H1 (cell line): ENCODE data around the gene SHOC1. TPM values are rescaled to one million over a fixed set of nuclear protein-coding genes. Genes with fewer than 3 reads are reported as not detected.

ENCODE experiments used
- CTCF ChIA-PET: fragments of 300-600 bp; sonication (Branson Sonifier 250); formaldehyde crosslinking; loops from one replicate; lab custom pipeline; 2021; ENCODE audit not compliant: partially characterized antibody; lab: Charles Lee
- POLR2A ChIA-PET: fragments of 300-600 bp; sonication (Branson Sonifier 250); formaldehyde crosslinking; loops from one replicate; lab custom pipeline; 2021; ENCODE audit warnings: inconsistent platforms; ENCODE audit not compliant: partially characterized antibody; lab: Charles Lee
- DNase-seq, 2 experiments: peaks; one replicate each; pipeline versions ENCODE4 v3.0.0 to v3.0.0-alpha.2; 2010 to 2022; ENCODE audit warnings: low spot score in 2 of 2, low read depth in 1 of 2, mixed read lengths in 1 of 2
- FAIRE-seq: peaks from 2 replicates; lab custom pipeline; 2011; peaks lifted over from hg19 to GRCh38; lab: Jason Lieb, UNC
- H2AFZ ChIP-seq: 2 replicates; pipeline ENCODE4 v1.8.1; 2012; ENCODE audit warnings: low read length, inconsistent platforms
- H2AK5ac ChIP-seq: 2 replicates; pipeline ENCODE4 v1.6.1; 2013; ENCODE audit warnings: low read depth, low read length
- H2BK120ac ChIP-seq: replicated peaks from 2 replicates; pipeline ENCODE3; 2013; ENCODE audit warnings: low read depth, low read length, inconsistent platforms
- H2BK12ac ChIP-seq: 2 replicates; pipeline ENCODE4 v1.6.1; 2013; ENCODE audit warnings: low read depth, low read length
- H2BK15ac ChIP-seq: 2 replicates; pipeline ENCODE4 v1.6.1; 2013; ENCODE audit warnings: low read length
- H2BK20ac ChIP-seq: 2 replicates; pipeline ENCODE4 v1.6.1; 2013; ENCODE audit warnings: low read length
- H2BK5ac ChIP-seq: 2 replicates; pipeline ENCODE4 v1.6.1; 2013; ENCODE audit warnings: low read depth, low read length
- H3K14ac ChIP-seq: 2 replicates; pipeline ENCODE4 v1.6.1; 2013; ENCODE audit warnings: inconsistent platforms; ENCODE audit not compliant: insufficient read length
- H3K18ac ChIP-seq: 2 replicates; pipeline ENCODE4 v1.6.1; 2013; ENCODE audit warnings: low read length; ENCODE audit errors: extremely low read depth
- H3K23ac ChIP-seq: 2 replicates; pipeline ENCODE4 v1.6.1; 2013; ENCODE audit warnings: inconsistent platforms; ENCODE audit not compliant: insufficient read length
- H3K23me2 ChIP-seq: 2 replicates; pipeline ENCODE4 v1.6.1; 2013; ENCODE audit warnings: low read depth, low read length
- H3K27ac ChIP-seq: 2 replicates; pipeline ENCODE4 v1.6.1; 2011; ENCODE audit warnings: low read depth, low read length, inconsistent platforms
- H3K27me3 ChIP-seq, 4 experiments: replicated peaks in 1 of 4; 1 replicate in 1 of 4; 2 replicates in 3 of 4; pipeline versions ENCODE4 v1.6.1 to v1.8.1; 2011 to 2013; ENCODE audit warnings: low read length in 3 of 4, mild to moderate bottlenecking in 3 of 4, inconsistent platforms in 2 of 4, mixed read lengths in 2 of 4, moderate library complexity in 1 of 4; ENCODE audit not compliant: control insufficient read depth in 3 of 4, insufficient read depth in 3 of 4; ENCODE audit errors: extremely low read depth in 1 of 4
- H3K36me3 ChIP-seq, 4 experiments: 2 replicates each; pipeline versions ENCODE4 v1.6.1 to v1.8.1; 2011 to 2013; ENCODE audit warnings: mild to moderate bottlenecking in 4 of 4, low read length in 3 of 4, moderate library complexity in 2 of 4, control low read depth in 1 of 4, inconsistent platforms in 1 of 4; ENCODE audit not compliant: insufficient read depth in 4 of 4, control insufficient read depth in 2 of 4
- H3K4ac ChIP-seq: replicated peaks from 2 replicates; pipeline ENCODE3; 2013; ENCODE audit warnings: low read length, low read depth, mixed read lengths, inconsistent platforms; ENCODE audit not compliant: insufficient read length
- H3K4me1 ChIP-seq, 4 experiments: replicated peaks in 1 of 4; 1 replicate in 1 of 4; 2 replicates in 3 of 4; pipeline versions ENCODE4 v1.6.1 to v1.8.1; 2011 to 2013; ENCODE audit warnings: low read length in 3 of 4, inconsistent platforms in 2 of 4, mixed read lengths in 1 of 4; ENCODE audit not compliant: insufficient read depth in 4 of 4, control insufficient read depth in 3 of 4
- H3K4me2 ChIP-seq, 2 experiments: 2 replicates each; pipeline versions ENCODE4 v1.6.1 to v1.8.1; 2011 to 2013; ENCODE audit warnings: low read depth in 2 of 2, low read length in 2 of 2, control low read depth in 1 of 2, inconsistent platforms in 1 of 2, mild to moderate bottlenecking in 1 of 2; ENCODE audit not compliant: insufficient read depth in 1 of 2
- H3K4me3 ChIP-seq, 4 experiments: fragments of 200-600, 300-600 bp in 1 of 4; sonication (generic), shearing (Covaris generic), sonication (Bioruptor Twin) in 1 of 4; 2 replicates each; pipeline versions ENCODE4 v1.5.1 to v1.8.1; 2011 to 2016; ENCODE audit warnings: low read length in 4 of 4, low read depth in 3 of 4, control low read depth in 2 of 4, inconsistent platforms in 2 of 4, mild to moderate bottlenecking in 2 of 4, mixed read lengths in 1 of 4, moderate library complexity in 1 of 4; ENCODE audit not compliant: insufficient read depth in 2 of 4; ENCODE audit errors: extremely low read depth in 1 of 4
- H3K56ac ChIP-seq: replicated peaks from 2 replicates; pipeline ENCODE3; 2013; ENCODE audit warnings: low read depth, mild to moderate bottlenecking, mixed read lengths, low read length, inconsistent platforms; ENCODE audit not compliant: insufficient read length
- H3K79me1 ChIP-seq: 2 replicates; pipeline ENCODE4 v1.6.1; 2013; ENCODE audit warnings: low read depth, low read length, control low read depth
- H3K79me2 ChIP-seq, 2 experiments: 2 replicates each; pipeline versions ENCODE4 v1.6.1 to v1.8.1; 2012 to 2013; ENCODE audit warnings: low read length in 2 of 2, mild to moderate bottlenecking in 2 of 2, inconsistent platforms in 1 of 2; ENCODE audit not compliant: insufficient read depth in 2 of 2, control insufficient read depth in 1 of 2
- H3K9ac ChIP-seq, 4 experiments: replicated peaks in 1 of 4; 1 replicate in 1 of 4; 2 replicates in 3 of 4; pipeline versions ENCODE4 v1.6.1 to v1.8.1; 2011 to 2013; ENCODE audit warnings: low read depth in 3 of 4, low read length in 3 of 4, control low read depth in 2 of 4, mild to moderate bottlenecking in 2 of 4, moderate library complexity in 2 of 4, inconsistent platforms in 1 of 4; ENCODE audit errors: extremely low read depth in 1 of 4
- H3K9me3 ChIP-seq, 2 experiments: 2 replicates each; pipeline versions ENCODE4 v1.6.1 to v1.8.1; 2012 to 2013; ENCODE audit warnings: mild to moderate bottlenecking in 2 of 2, moderate library complexity in 2 of 2, control low read depth in 1 of 2, inconsistent platforms in 1 of 2, low read depth in 1 of 2, low read length in 1 of 2, mixed read lengths in 1 of 2; ENCODE audit not compliant: insufficient read depth in 2 of 2
- H4K20me1 ChIP-seq, 2 experiments: replicated peaks in 1 of 2; 2 replicates each; pipeline versions ENCODE3 to v1.8.1; 2011 to 2013; ENCODE audit warnings: inconsistent platforms in 2 of 2, low read length in 2 of 2, mild to moderate bottlenecking in 1 of 2; ENCODE audit not compliant: insufficient read depth in 2 of 2, control insufficient read depth in 1 of 2
- H4K5ac ChIP-seq: 2 replicates; pipeline ENCODE4 v1.6.1; 2013; ENCODE audit warnings: low read length, low read depth, mixed read lengths, inconsistent platforms; ENCODE audit not compliant: insufficient read length
- H4K8ac ChIP-seq: 2 replicates; pipeline ENCODE4 v1.8.0; 2013; ENCODE audit warnings: mild to moderate bottlenecking, moderate library complexity, low read length, inconsistent platforms; ENCODE audit not compliant: insufficient read depth; ENCODE audit errors: extremely low read depth
- H4K91ac ChIP-seq: replicated peaks from 2 replicates; pipeline ENCODE3; 2013; ENCODE audit warnings: low read length, mixed read lengths, inconsistent platforms; ENCODE audit not compliant: insufficient read length
- CEBPB ChIP-seq: IDR thresholded peaks from 2 replicates; pipeline ENCODE4 v1.6.1; 2012; ENCODE audit warnings: low read depth, low read length
- EZH2 ChIP-seq: fragments of 200-600 bp; sonication (generic); IDR thresholded peaks from 2 replicates; pipeline ENCODE4 v1.7.1; 2012; ENCODE audit warnings: low read depth, mild to moderate bottlenecking, moderate library complexity, low read length, inconsistent platforms; ENCODE audit not compliant: severe bottlenecking
- FOSL1 ChIP-seq: IDR thresholded peaks from 2 replicates; pipeline ENCODE4 v1.6.1; 2011; ENCODE audit warnings: mild to moderate bottlenecking, low read depth, low read length, moderate library complexity; ENCODE audit not compliant: insufficient read depth
- HDAC6 ChIP-seq: IDR thresholded peaks from one replicate; pipeline ENCODE4 v1.7.1; 2012; ENCODE audit warnings: low read depth, mild to moderate bottlenecking, inconsistent platforms, low read length, moderate library complexity
- POLR2AphosphoS5 ChIP-seq: IDR thresholded peaks from 2 replicates; pipeline ENCODE4 v1.6.1; 2011; ENCODE audit warnings: low read depth, low read length
- POU5F1 ChIP-seq: IDR thresholded peaks from 2 replicates; pipeline ENCODE4 v1.6.1; 2011; ENCODE audit warnings: low read depth, mild to moderate bottlenecking, low read length, moderate library complexity
- SP1 ChIP-seq: IDR thresholded peaks from 2 replicates; pipeline ENCODE4 v1.6.1; 2011; ENCODE audit warnings: low read depth, low read length
- TAF7 ChIP-seq: optimal IDR thresholded peaks from 2 replicates; pipeline ENCODE3; 2011; ENCODE audit warnings: low read depth, mild to moderate bottlenecking, inconsistent platforms, low read length, moderate library complexity, borderline replicate concordance
- TEAD4 ChIP-seq: IDR thresholded peaks from 2 replicates; pipeline ENCODE4 v1.6.1; 2012; ENCODE audit warnings: low read depth, low read length, inconsistent platforms, mixed read lengths
- WGBS, 2 experiments: shearing (Covaris generic) in 1 of 2; methylation state at CpG; one replicate each; pipeline versions ENCODE4 v1.1.6 to v1.1.7; 2013 to 2015; ENCODE audit warnings: low lambda C conversion rate in 2 of 2, mixed read lengths in 2 of 2, inconsistent platforms in 1 of 2, low coverage in 1 of 2, missing lambda C conversion rate in 1 of 2; ENCODE audit not compliant: insufficient replicate concordance in 2 of 2, insufficient coverage in 1 of 2, insufficient read length in 1 of 2; ENCODE audit errors: extremely low coverage in 1 of 2, missing lambda C conversion rate in 1 of 2; 5-methylcytosine and 5-hydroxymethylcytosine counted together
- polyA plus RNA-seq, 7 experiments: library from polyadenylated mRNA; depleted of rRNA in 3 of 7; stranded (reverse) in 5 of 7; unstranded in 2 of 7; fragments of >200 nt in 5 of 7; fragments of 200-250 nt in 2 of 7; gene quantifications; 1 replicate in 5 of 7; 2 replicates in 1 of 7; 4 replicates in 1 of 7; pipeline versions ENCODE4 v1.2.1 to v1.2.3, GENCODE V29; 2011 to 2013; ENCODE audit warnings: missing spikeins in 2 of 7, mixed read lengths in 2 of 7
- total RNA-seq: library from RNA; stranded (reverse); fragmentation: NEBNext Ultra II Directional; extraction: Animal tissue kit (Norgen Biotek cat#: 25700); gene quantifications from 2 replicates; pipeline ENCODE4 v1.2.1, GENCODE V29; 2021

The SHOC1 gene
- total and polyA plus RNA-seq, 2 of the 8 experiments (the other 6 are each of a cell fraction or from before 2014, with no cell fraction given), result not detected

DNA sequence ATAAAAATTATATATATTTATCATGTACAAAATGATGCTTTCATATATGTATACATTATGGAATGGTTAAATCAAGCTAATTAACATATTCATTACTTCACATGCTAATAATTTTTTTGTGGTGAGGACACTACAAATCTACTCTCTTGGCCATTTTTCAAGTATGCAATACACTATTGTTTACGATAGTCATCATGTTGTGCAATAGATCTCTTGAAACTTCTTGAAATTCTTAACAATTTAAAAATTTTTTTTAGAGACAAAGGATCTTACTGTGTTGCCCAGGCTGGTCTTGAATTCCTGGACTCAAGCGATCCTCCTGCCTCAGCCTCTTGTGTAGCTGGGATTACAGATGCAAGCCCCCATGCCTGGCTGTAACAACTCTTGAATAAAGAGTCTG, 45.2 kb upstream of the SHOC1 start:
- H3K79me1 ChIP-seq, result no peaks in the 10 kb centered on the region
- no peak overlapping the region for H3K23ac ChIP-seq
- H3K4me3 ChIP-seq, result no peak overlapping the region
- POLR2A ChIA-PET, result interaction anchor here (0.7 kb wide), 1 partner anchor 69 kb away, joined by 3 read pairs; no protein-coding TSS in a partner anchor
- no peak overlapping the region for H2BK20ac ChIP-seq
- no peaks in the 10 kb centered on the region; the same call in 1 of the 2 replicates for H3K23me2 ChIP-seq
- H2BK15ac ChIP-seq, result no peak overlapping the region
- no peaks in the 10 kb centered on the region for H3K4me1 ChIP-seq
- no peak overlapping the region for H2AFZ ChIP-seq
- H2BK5ac ChIP-seq, result no peak overlapping the region
- H4K8ac ChIP-seq, result no peak overlapping the region
- H4K91ac ChIP-seq, result no peak overlapping the region
- no peak overlapping the region for H3K4me2 ChIP-seq
- H3K14ac ChIP-seq, result no peak overlapping the region
- no peaks in the 10 kb centered on the region for H4K20me1 ChIP-seq
- DNase-seq (no peak), FAIRE-seq (no peak)
- H3K18ac ChIP-seq, result no peak overlapping the region
- no peak overlapping the region for H2BK12ac ChIP-seq
- no peak overlapping the region for H2AK5ac ChIP-seq
- CTCF ChIA-PET, result interaction anchor here (0.7 kb wide), 1 partner anchor 69 kb away, joined by 4 read pairs; no protein-coding TSS in a partner anchor
- no peaks in the 10 kb centered on the region for H3K27me3 ChIP-seq
- no peaks in the 10 kb centered on the region for H3K79me2 ChIP-seq
- no peaks in the 10 kb centered on the region for H3K9me3 ChIP-seq
- no peaks in the 10 kb centered on the region for H3K36me3 ChIP-seq
- 87% methylated on average over 2 of the region's 2 CpGs; no CpG with 5 or more reads in 1 of the 2 experiments for WGBS, 2 experiments
- H2BK120ac ChIP-seq, result no peak overlapping the region
- no peak overlapping the region for H3K9ac ChIP-seq
- H3K27ac ChIP-seq, result no peak overlapping the region
- no peak overlapping the region for H3K56ac ChIP-seq
- no peak overlapping the region for H3K4ac ChIP-seq
- H4K5ac ChIP-seq, result no peak overlapping the region
- TF ChIP-seq TAF7 (no peak), POU5F1 (no peak), EZH2 (no peak), POLR2AphosphoS5 (no peak), HDAC6 (no peak), SP1 (no peak), FOSL1 (no peak), TEAD4 (no peak), CEBPB (no peak)
